Loucy (cell line): ENCODE data around the gene CRYBG2.

ENCODE experiments used
- H2AFZ ChIP-seq: fragments of 200-600 bp; sonication (generic); 2 replicates; pipeline ENCODE4 v1.6.0; 2016; ENCODE audit warnings: antibody characterized with exemption, mild to moderate bottlenecking, low read length, moderate library complexity
- H3F3A ChIP-seq: fragments of 200-600 bp; 2 replicates; pipeline ENCODE4 v1.6.0; 2016; ENCODE audit warnings: antibody characterized with exemption, low read depth, mild to moderate bottlenecking
- H3K27me3 ChIP-seq: fragments of 200-600 bp; sonication (generic); 2 replicates; pipeline ENCODE4 v1.6.1; 2014; ENCODE audit warnings: low read length, mild to moderate bottlenecking; ENCODE audit not compliant: insufficient read depth, poor library complexity, severe bottlenecking
- H3K36me3 ChIP-seq: fragments of 200-600 bp; sonication (generic); 2 replicates; pipeline ENCODE4 v1.6.1; 2016; ENCODE audit warnings: low read length; ENCODE audit not compliant: insufficient read depth
- H3K4me1 ChIP-seq: fragments of 200-600 bp; sonication (generic); 2 replicates; pipeline ENCODE4 v1.5.1; 2014; ENCODE audit warnings: low read length, mild to moderate bottlenecking; ENCODE audit not compliant: insufficient read depth, poor library complexity, severe bottlenecking
- H3K4me2 ChIP-seq: fragments of 200-600 bp; sonication (generic); 2 replicates; pipeline ENCODE4 v1.6.0; 2014; ENCODE audit warnings: antibody characterized with exemption, low read length, low read depth, mild to moderate bottlenecking; ENCODE audit not compliant: poor library complexity, severe bottlenecking
- H3K4me3 ChIP-seq: fragments of 200-600 bp; sonication (generic); 2 replicates; pipeline ENCODE4 v1.5.1; 2014; ENCODE audit warnings: low read length, mild to moderate bottlenecking, mixed read lengths; ENCODE audit not compliant: poor library complexity, severe bottlenecking
- H3K79me2 ChIP-seq: fragments of 200-600 bp; sonication (generic); 2 replicates; pipeline ENCODE4 v1.6.1; 2014; ENCODE audit warnings: low read length; ENCODE audit not compliant: insufficient read depth
- H3K9ac ChIP-seq: fragments of 200-600 bp; sonication (generic); 2 replicates; pipeline ENCODE4 v1.6.0; 2014; ENCODE audit warnings: mild to moderate bottlenecking, low read depth, low read length, moderate library complexity; ENCODE audit not compliant: poor library complexity, severe bottlenecking
- H3K9me2 ChIP-seq: fragments of 200-600 bp; sonication (generic); replicated peaks from 2 replicates; pipeline ENCODE4 v1.6.1; 2016; ENCODE audit warnings: low read depth, low read length, mixed read lengths
- H3K9me3 ChIP-seq: fragments of 200-600 bp; sonication (generic); 2 replicates; pipeline ENCODE4 v1.6.1; 2014; ENCODE audit warnings: mild to moderate bottlenecking, antibody characterized with exemption, low read length, low read depth; ENCODE audit not compliant: insufficient read depth
- H4K20me1 ChIP-seq: fragments of 200-600 bp; sonication (generic); 2 replicates; pipeline ENCODE4 v1.6.0; 2014; ENCODE audit warnings: antibody characterized with exemption, low read length, mild to moderate bottlenecking; ENCODE audit not compliant: insufficient read depth, poor library complexity, severe bottlenecking
- EZH2phosphoT487 ChIP-seq: fragments of 200-600 bp; IDR thresholded peaks from 2 replicates; pipeline ENCODE4 v1.6.1; 2018; ENCODE audit warnings: antibody characterized with exemption, mild to moderate bottlenecking, moderate library complexity, borderline replicate concordance
- TF ChIP-seq, protein P1 (sequence below): fragments of 200-600 bp; sonication (generic); conservative IDR thresholded peaks from 2 replicates; pipeline ENCODE4 v1.5.1; 2014; ENCODE audit warnings: mild to moderate bottlenecking, antibody characterized with exemption, low read length

The CRYBG2 gene

DNA sequence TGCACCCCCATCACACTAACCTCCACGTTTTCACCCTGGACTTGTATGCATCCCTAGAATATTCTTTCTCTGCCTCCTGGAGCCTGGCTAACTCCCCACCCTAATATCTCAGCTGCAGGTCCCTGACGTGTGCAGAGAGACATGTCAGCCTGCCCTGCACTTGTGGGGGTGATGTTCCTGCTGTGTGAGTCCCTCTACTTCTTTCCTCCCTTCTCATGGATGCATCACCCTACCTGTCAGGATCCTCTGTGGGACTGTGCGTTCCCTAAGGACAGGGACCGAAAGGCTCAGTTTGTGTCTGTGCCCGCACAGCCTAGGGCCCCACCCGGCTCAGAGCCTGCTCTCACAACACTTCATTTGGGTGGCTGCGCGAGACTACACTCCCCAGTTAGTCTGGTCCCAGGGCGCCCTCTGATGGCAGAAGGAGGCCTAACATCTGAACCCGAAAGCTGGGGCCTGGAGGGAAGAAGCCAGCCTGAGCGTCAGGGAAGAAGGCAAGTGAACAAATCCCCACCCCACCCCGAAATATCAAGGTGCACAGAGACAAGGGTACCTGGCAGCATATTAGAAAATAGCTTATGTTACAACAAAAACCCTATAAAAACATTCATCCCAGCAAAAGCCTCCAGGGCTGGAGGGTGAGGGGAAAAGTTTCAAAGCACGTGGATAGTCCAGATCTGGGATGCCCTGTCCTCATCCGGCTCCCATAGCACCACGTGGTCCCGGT, 32.5 kb downstream of the CRYBG2 start:
- Histone ChIP-seq H2AFZ (no peak overlapping the region), H3K4me1 (peaks cover 38% of the 10 kb centered on the region), H3K4me2 (peak overlapping the region; percentile 96), H4K20me1 (no peaks in the 10 kb centered on the region), H3K79me2 (peaks cover 48% of the 10 kb centered on the region), H3F3A (no peaks in the 10 kb centered on the region), H3K9me3 (no peaks in the 10 kb centered on the region), H3K4me3 (peak overlapping the region; percentile 88), H3K27me3 (no peaks in the 10 kb centered on the region), H3K9me2 (no peaks in the 10 kb centered on the region), H3K36me3 (no peaks in the 10 kb centered on the region), H3K9ac (peak overlapping the region; percentile 95)
- no peak for TF ChIP-seq EZH2phosphoT487
- TF ChIP-seq, protein P1, sequence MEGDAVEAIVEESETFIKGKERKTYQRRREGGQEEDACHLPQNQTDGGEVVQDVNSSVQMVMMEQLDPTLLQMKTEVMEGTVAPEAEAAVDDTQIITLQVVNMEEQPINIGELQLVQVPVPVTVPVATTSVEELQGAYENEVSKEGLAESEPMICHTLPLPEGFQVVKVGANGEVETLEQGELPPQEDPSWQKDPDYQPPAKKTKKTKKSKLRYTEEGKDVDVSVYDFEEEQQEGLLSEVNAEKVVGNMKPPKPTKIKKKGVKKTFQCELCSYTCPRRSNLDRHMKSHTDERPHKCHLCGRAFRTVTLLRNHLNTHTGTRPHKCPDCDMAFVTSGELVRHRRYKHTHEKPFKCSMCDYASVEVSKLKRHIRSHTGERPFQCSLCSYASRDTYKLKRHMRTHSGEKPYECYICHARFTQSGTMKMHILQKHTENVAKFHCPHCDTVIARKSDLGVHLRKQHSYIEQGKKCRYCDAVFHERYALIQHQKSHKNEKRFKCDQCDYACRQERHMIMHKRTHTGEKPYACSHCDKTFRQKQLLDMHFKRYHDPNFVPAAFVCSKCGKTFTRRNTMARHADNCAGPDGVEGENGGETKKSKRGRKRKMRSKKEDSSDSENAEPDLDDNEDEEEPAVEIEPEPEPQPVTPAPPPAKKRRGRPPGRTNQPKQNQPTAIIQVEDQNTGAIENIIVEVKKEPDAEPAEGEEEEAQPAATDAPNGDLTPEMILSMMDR: peak; percentile 95

- peaks cover 44% of the 10 kb centered on the region for H3K4me1 ChIP-seq
- H3K36me3 ChIP-seq: no peaks in the 10 kb centered on the region
- no peaks in the 10 kb centered on the region for H3K9me3 ChIP-seq
- peak overlapping the region; percentile 95 for H3K9ac ChIP-seq
- H3K9me2 ChIP-seq: no peaks in the 10 kb centered on the region
- H4K20me1 ChIP-seq: no peaks in the 10 kb centered on the region
- H3F3A ChIP-seq: no peaks in the 10 kb centered on the region
- H3K4me2 ChIP-seq: peak overlapping the region; percentile 96
- TF ChIP-seq, protein P1: no peak
- TF ChIP-seq EZH2phosphoT487: no peak
- no peak overlapping the region for H2AFZ ChIP-seq
- peaks cover 48% of the 10 kb centered on the region for H3K79me2 ChIP-seq
- peak overlapping the region; percentile 88 for H3K4me3 ChIP-seq
- no peaks in the 10 kb centered on the region for H3K27me3 ChIP-seq
Measured at GRCh38 chr1:26320896-26321295, 33.0 kb downstream of the CRYBG2 start.

GRCh38 chr1:26318338-26319064, 35.4 kb downstream of the CRYBG2 start:
- no peaks in the 10 kb centered on the region for H3K36me3 ChIP-seq

More at GRCh38 chr1:26318338-26319064, 35.4 kb downstream of the CRYBG2 start:
- no peak for TF ChIP-seq EZH2phosphoT487
- TF ChIP-seq, protein P1: no peak
- Histone ChIP-seq H3K9me3 (no peaks in the 10 kb centered on the region), H3K4me1 (peaks cover 63% of the 10 kb centered on the region), H2AFZ (no peak overlapping the region), H3K4me3 (peak overlapping the region; percentile 88), H3K27me3 (no peaks in the 10 kb centered on the region), H4K20me1 (no peaks in the 10 kb centered on the region), H3K79me2 (peaks cover 48% of the 10 kb centered on the region), H3F3A (no peaks in the 10 kb centered on the region), H3K4me2 (peak overlapping the region; percentile 96), H3K9ac (peak overlapping the region; percentile 95), H3K9me2 (no peaks in the 10 kb centered on the region)
